H1 (cell line): ENCODE measurements around the gene SPAG17.
A peak's percentile ranks its signal among the peaks of the same experiment; 100 is the strongest.

Experiments used
- CTCF ChIP-seq, 3 experiments: IDR thresholded peaks; 1 replicate in 2 of 3; 2 replicates in 1 of 3; pipeline versions ENCODE4 v1.5.1 to v1.6.1; 2011; ENCODE audit warnings: low read length in 3 of 3, mild to moderate bottlenecking in 3 of 3, inconsistent platforms in 2 of 3, low read depth in 1 of 3, moderate library complexity in 1 of 3; ENCODE audit not compliant: insufficient read depth in 1 of 3; ENCODE audit errors: control extremely low read depth in 1 of 3
- FOSL1 ChIP-seq: IDR thresholded peaks from 2 replicates; pipeline ENCODE4 v1.6.1; 2011; ENCODE audit warnings: mild to moderate bottlenecking, low read depth, low read length, moderate library complexity; ENCODE audit not compliant: insufficient read depth
- KDM1A ChIP-seq: fragments of 200-600, 300-600 bp; sonication (generic); IDR thresholded peaks from 2 replicates; pipeline ENCODE4 v1.7.1; 2016; ENCODE audit warnings: mild to moderate bottlenecking, low read length, borderline replicate concordance
- POLR2A ChIP-seq, 2 experiments: IDR thresholded peaks; 1 replicate in 1 of 2; 2 replicates in 1 of 2; pipeline ENCODE4 v1.6.1; 2011; ENCODE audit warnings: low read depth in 2 of 2, low read length in 2 of 2, mild to moderate bottlenecking in 2 of 2; ENCODE audit errors: control extremely low read depth in 1 of 2
- RAD21 ChIP-seq, 2 experiments: IDR thresholded peaks in 1 of 2; conservative IDR thresholded peaks in 1 of 2; 2 replicates each; pipeline ENCODE4 v1.6.1; 2011; ENCODE audit warnings: low read depth in 2 of 2, low read length in 2 of 2, improper control_type of control experiment in 1 of 2, inconsistent platforms in 1 of 2, mild to moderate bottlenecking in 1 of 2, moderate library complexity in 1 of 2
- SP1 ChIP-seq: IDR thresholded peaks from 2 replicates; pipeline ENCODE4 v1.6.1; 2011; ENCODE audit warnings: low read depth, low read length
- YY1 ChIP-seq: IDR thresholded peaks from 2 replicates; pipeline ENCODE4 v1.6.1; 2011; ENCODE audit warnings: low read depth, mild to moderate bottlenecking, low read length

GRCh38 chr1:118021668-118022067 lies 163.4 kb downstream of the SPAG17 start:
- TF ChIP-seq POLR2A (IDR thresholded peaks at IDR 0.05; ENCODE audit: control extremely low read depth in 1 of 2, low read depth in 2 of 2, low read length in 2 of 2) = no peak
- TF ChIP-seq KDM1A = no peak
- TF ChIP-seq FOSL1 = no peak
- no peak for TF ChIP-seq CTCF (IDR thresholded peaks at IDR 0.05; ENCODE audit: control extremely low read depth in 1 of 3, insufficient read depth in 1 of 3, low read depth in 1 of 3, low read length in 3 of 3)
- no peak for TF ChIP-seq YY1
- TF ChIP-seq RAD21 (IDR thresholded peaks at IDR 0.05 in 1 of 2, conservative IDR thresholded peaks at IDR 0.05 in 1 of 2; ENCODE audit: low read depth in 2 of 2, low read length in 2 of 2) = peak in 1 of 2 experiments; percentile 30; a peak in 2 of 4 replicates
- TF ChIP-seq SP1 = no peak
